CD4-positive, alpha-beta T cell treated with Interleukin-12 subunit alpha and Interleukin-12 subunit beta, for 1 hour (primary cell): ENCODE measurements around the gene PIK3C2G.

Experiments
- DNase-seq: peaks from one replicate; pipeline ENCODE4 v3.0.0-alpha.2; 2020

PIK3C2G gene

DNA sequence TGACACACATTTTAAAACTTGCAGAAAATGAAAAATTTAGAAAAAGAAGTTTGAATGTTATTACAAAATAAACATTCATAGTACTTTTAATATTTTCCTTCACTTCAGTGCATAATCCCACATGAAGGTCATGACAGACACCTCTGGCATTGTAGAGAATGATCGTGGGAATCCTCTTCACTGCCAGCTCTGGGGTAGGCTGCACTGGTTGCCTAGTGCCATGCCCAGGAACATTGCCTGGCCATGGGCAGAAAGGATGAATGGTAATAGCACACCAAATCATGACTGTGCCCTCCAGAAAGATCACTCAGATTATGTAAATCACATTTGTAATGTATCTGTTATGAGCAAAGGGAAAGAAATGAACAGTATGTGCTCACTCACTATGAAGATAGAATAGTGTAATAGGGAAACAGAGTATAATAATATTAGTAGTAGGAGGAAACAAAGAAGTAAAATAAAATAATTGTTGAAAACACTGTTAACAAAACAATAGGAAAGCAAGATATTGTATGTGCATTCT lies 314.8 kb downstream of the PIK3C2G start:
- DNase-seq, result no peak

DNA sequence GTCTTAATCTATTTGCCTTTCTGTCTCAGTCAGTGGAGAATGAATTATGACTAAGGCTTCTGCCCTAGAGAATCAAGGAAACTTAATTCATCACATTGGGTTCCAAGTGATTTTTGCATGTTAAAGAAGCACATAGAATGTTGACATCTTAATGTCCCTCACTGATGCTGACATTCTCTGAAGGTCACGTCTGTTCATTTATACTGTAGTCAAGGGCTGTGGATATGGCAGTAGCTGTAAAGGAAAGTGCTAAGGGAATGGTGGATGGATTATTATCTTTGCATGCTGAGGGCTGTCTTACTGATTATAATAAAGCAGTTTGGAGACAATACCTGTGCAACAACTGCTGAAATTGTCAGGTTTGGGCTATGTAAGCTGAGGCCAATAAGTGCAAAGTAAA lies 315.3 kb downstream of the PIK3C2G start:
- DNase-seq, result no peak

- DNase-seq, result no peak
Measured at GRCh38 chr12:18578191-18578590, 316.9 kb downstream of the PIK3C2G start.

DNA sequence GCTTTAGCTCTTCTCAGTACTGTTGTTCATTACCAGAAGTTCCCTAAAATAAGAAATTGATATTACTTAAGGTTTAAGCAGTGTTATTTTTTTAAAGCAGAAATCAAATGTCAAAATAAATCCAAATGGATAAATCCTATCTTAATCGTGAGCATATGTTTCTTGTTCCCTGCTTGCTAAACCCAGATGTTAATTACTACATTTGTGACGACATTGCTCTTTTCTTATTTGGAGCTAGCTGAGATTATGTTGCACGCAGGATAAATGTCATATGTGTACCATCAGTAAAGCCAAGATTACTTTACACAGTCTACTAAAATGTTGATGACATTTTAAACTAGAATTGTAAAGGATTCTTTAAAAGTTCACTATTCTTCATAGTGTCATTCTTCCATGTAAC lies 319.0 kb downstream of the PIK3C2G start:
- no peak for DNase-seq

DNA sequence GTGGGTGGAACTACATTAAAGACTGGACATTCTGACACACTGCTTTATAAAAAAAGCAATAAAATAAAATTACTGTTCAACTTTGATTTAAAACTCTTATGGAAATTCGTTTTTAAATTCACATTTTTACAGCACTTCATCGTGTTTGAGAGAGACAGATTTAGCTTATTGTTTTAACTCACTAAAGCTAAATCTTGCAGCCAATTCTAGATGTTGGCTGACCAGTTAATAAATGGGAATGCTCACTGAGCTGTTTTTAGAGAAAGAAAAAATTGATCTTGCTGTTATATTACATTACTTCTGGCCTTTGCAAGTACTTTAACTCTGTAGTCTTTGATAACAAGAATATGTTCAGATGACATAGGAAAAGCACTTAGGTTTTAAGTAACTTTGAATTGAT lies 319.4 kb downstream of the PIK3C2G start:
- no peak for DNase-seq

DNA sequence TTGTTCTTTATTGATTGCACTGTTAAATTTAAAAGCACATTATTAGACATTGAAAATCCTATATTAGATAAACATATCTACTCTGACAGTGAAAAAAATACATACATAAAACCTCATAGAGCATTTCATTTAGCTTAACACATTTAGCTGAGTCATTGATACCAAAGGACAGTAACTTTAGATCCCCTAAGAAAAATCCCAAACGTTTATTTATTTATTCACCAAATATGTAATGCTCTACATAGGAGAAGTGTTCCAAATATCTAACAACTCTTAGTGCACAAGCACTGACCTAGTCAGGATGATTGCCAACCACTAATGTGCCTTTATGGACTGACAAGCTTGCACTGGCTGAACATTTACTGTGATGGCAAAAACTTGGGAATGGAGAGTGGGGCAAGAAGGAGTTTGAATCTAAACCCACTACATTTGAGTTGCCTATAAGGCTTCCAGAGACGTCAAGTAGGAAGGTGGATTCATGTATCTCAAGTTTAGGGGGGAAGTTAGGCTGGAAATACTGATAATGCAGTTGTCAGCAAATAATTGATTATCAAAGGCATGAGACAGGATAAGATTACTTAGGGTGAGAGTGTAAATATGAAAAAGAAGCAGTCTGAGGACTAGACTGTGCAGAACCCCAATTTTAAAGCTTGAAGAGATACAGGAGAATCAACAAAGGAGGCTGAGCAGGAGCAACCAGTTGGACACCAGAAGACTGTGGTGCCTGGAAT lies 320.1 kb downstream of the PIK3C2G start:
- no peak for DNase-seq

DNA sequence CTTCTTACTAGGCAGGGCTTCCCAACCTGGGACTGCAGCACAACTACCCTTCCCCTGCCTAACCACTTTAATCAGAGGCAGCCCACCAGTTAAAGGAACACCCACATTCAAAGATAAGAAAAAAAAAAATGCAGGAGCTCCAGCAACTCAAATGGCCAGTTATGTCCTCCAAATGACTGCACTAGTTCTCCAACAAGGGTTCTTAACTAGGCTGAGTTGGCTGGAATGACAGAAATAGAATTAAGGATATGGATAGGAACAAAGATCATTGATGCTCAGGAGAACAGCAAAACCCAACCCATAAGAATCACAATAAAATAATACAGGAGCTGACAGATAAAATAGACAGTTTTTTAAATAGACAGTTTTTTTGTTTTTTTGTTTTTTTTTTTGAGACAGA lies 322.3 kb downstream of the PIK3C2G start:
- no peak for DNase-seq

DNA sequence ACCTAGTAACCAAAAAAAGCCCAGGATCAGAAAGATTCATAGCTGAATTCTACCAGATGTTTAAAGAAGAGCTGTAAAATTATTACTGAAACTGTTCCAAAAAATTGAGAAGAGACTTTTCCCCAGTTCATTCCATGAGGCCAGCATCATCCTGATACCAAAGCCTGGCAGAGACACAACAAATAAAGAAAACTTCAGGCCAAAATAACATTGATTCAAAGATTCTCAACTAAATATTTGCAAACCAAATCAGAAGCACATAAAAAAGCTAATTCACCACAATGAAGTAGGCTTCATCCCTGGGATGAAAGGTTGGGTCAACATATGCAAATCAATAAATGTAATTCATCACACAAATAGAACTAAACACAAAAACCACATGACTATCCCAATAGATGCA lies 325.3 kb downstream of the PIK3C2G start:
- DNase-seq, result no peak

- DNase-seq, result no peak
Measured at GRCh38 chr12:18589316-18589715, 328.0 kb downstream of the PIK3C2G start.

GRCh38 chr12:18591473-18591872 lies 330.2 kb downstream of the PIK3C2G start:
- no peak for DNase-seq

DNA sequence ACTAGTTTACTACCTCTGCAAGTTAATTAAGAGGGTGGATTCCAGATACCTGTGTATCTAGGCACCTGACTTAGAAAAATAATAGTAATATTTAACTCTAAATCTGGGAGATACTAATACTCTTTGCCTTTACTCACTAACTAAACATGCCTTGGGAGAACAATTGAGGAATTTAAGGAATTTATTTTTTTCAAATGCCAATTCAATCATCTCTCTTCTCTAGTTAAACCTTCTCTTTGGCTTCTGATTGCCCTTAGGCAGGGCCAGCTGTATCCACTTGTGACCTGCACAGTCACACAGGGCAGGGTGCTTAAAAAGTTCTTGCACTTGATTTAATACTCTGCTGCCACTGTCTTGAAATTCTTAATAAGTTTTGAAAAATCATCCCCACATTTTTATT lies 334.1 kb downstream of the PIK3C2G start:
- no peak for DNase-seq

- DNase-seq, result no peak
Measured at GRCh38 chr12:18601962-18602361, 340.6 kb downstream of the PIK3C2G start.

DNA sequence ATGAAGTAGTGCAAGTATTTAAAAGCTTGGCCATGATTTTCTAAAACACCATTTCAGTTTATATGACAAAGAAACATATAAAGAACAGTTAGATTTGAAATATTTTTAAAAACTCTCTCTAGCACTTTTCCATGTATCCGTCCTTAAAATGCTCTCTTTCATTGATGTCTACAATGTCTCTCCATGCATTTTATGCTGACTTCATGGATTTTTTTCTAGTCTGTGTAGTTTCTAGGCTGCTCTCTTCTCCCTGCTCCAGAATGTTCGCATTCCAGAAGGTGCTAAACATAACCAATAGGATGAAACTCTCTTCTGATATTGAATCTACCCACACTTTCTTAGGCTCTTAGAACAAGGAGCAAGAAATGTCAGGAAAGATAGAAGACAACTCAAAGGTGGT lies 351.7 kb downstream of the PIK3C2G start:
- DNase-seq, result no peak

GRCh38 chr12:18620986-18621385 lies 359.7 kb downstream of the PIK3C2G start:
- DNase-seq, result no peak

DNA sequence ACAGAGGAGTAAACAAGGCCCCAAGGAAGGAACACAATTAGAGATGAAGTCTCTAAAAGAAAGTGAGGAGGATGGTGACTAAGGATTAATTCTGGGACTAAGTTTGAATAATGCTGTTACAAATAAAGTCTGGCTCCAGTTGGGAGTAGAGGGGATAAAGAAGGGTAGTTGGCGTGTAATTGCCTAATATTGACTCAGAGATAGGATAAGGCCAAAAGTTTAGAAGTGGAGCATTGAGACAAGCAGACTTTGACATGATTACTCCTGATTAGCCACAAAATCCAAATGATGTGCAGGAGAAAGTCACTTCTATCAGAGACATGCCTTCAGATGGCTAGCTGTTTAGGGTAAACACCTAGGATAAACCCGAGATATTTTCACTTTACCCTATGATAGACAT lies 368.1 kb downstream of the PIK3C2G start:
- DNase-seq, result no peak

GRCh38 chr12:18629916-18630315 lies 368.6 kb downstream of the PIK3C2G start:
- no peak for DNase-seq

DNA sequence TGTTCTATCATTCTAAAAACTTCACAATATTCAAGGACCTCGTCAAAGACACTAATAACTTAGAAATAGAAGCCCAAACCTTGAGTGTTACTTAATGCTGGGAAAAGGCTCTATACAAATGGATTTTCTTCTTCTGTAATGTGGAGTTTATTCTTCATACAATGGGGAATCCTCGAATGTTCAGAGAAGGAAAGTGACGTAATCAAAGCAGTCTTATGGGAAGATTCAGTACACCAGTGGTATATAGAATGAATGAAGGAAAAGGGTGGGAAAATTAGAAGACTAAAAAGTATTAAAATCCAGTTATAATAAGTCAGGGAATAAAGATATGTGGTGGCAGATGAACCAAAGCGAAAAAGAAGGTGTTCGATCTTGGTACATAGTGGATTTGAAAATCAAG lies 370.0 kb downstream of the PIK3C2G start:
- no peak for DNase-seq

- DNase-seq, result no peak
Measured at GRCh38 chr12:18632848-18633247, 371.5 kb downstream of the PIK3C2G start.

- no peak for DNase-seq
Measured at GRCh38 chr12:18634382-18634781, 373.1 kb downstream of the PIK3C2G start.

DNA sequence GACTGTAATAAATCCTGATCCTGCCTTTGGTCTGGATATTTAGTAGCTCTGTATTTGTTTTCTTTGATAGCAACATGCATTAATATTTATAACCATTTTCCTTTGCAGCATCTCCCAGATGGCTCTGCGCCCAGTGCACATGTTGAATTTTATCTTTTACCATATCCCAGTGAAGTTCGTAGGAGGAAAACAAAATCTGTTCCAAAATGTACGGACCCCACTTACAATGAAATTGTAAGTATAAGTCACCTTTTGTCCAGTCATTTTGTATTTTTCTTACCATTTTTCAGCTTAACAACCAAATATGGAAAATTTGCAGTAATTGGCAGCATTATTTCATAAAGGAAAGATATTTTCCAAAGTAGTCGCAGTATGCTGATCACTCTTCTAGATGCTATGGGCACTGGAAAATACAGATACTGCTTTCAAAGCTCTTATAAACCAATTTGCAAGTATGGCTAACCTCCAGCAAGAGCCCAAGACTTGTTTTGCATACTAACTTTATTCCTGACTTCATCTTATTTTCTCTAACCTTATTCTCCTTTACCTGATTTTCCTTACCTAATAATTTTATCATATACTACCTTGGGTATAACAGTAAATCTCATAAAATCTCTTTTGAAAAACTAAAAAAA lies 379.1 kb downstream of the PIK3C2G start:
- no peak for DNase-seq

GRCh38 chr12:18643681-18644080 lies 382.4 kb downstream of the PIK3C2G start:
- DNase-seq, result no peak

GRCh38 chr12:18644564-18644963 lies 383.2 kb downstream of the PIK3C2G start:
- no peak for DNase-seq

- DNase-seq, result no peak
Measured at GRCh38 chr12:18646286-18646890, 385.1 kb downstream of the PIK3C2G start.

GRCh38 chr12:18651525-18651924 lies 390.2 kb downstream of the PIK3C2G start:
- DNase-seq, result no peak
